ENCODE measurements around the gene CROCC2.

The CROCC2 gene

DNA sequence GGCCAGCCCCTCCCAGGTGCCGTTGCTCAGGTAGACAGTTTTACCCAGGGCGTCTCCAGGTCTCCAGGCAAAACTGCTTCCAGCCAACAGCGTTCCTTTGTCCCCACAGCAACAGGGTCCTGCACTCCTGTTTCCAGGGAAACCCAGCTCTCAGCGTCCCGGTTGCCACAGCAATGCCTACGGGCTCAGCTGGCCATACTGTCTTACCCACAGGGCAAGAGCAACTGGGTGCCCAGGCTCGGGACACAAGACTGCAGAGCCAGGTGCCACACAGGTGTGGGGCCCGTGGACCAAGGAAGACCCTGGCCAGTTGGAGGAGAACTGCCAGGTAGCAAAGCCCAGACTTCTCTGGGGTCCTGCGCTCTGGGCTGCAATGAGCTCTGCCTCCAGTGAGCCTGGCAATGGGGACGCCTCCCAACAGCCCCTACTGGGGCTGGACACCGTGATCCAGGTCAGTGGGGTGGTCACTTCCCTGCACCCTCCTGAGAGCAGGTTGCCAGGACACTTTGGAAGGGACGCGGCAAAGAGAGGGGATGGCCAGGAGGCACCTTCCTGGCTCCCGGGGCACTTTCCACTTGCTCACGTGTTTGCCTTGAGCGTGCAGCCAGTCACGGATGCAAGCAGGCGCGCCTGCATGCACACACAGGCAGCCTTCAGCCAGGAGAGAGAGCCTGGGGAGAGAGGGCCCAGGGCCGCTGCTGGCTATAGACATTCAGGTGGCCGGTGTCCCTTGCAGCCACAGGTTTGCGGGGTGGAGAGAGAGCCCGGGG lies at the start of gene CROCC2:
CROCC2 (plus strand) TSS at position 196 of the 770 bp plus-strand sequence; CDS start at position 374, 178 bp downstream.
- no peak for DNase-seq

- DNase-seq: no peak
Measured at GRCh38 chr2:240857039-240858008, 48.8 kb upstream of the CROCC2 start.

GRCh38 chr2:240858321-240858720 lies 47.8 kb upstream of the CROCC2 start:
- DNase-seq: no peak

DNA sequence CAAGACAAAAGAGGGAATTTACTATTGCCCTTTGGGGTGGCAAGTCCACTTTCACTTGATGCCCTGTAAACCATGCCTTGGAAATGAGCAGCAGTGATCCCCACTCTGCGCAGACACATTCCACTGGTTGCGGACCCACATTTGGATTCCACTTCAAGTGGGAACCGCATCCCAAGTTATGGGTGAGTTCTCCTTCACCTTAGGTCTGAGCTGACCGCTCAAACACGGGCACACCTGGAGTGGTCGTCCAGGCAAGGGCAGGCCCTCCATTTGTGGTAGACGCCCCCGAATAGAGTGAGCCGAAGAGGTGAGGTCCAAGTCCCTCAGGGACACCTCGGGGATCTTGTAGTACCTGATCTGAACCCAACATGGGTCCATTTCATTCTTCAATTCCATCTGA lies 47.3 kb upstream of the CROCC2 start:
- no peak for DNase-seq

GRCh38 chr2:240861547-240861946 lies 44.6 kb upstream of the CROCC2 start:
- DNase-seq: no peak

DNA sequence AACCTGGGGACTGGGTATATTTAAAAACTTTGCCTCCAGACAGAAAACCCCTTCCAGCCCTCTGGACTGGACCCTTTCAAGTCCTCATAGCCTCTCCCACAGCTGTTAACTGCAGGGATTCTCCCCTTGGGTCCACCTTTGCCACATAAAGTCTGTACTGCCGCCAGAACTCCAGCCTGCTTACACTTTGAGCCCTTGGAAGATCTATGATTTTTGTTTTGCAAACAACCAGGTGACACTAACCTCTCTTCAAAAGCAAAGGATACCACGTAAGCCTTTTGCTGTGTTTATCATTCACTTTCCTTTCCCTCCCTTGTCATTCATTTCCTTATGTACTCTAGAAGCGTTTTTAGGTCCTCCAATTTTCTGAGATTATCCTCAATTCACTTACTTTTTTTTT lies 41.7 kb upstream of the CROCC2 start:
- DNase-seq: no peak

- no peak for DNase-seq
Measured at GRCh38 chr2:240865391-240865790, 40.7 kb upstream of the CROCC2 start.

DNA sequence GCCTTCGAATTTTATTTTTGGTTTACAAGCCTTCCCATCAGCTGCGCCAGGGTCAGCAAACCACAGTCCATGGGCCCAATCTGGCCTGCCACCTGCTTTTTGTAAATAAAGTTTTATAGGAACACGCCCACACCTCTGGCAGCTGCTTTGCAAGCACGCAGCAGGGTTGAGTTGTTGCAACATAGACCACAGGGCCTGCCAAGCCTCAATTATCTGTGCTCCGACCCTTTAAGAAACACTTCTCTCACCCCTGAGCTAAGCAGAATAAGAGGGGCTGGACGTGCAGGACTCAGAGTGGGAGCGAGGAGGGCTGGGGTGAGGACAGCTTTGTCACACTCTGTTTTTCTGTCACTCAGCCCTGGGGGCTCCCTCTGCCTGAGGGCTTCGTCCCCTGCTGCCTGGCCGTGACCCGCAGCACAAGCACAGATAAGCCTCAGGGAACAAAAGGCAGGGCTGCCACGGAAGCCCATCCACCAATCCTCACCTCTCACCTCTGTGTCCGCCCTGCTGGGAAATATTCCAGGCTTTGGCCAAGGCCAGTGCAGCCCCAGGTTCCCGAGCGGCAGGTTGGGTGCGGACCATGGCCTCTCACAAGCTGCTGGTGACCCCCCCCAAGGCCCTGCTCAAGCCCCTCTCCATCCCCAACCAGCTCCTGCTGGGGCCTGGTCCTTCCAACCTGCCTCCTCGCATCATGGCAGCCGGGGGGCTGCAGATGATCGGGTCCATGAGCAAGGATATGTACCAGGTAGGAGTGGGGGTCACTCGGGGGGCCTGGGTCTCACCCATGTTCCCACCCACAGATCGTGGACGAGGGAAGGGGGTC lies 37.6 kb upstream of the CROCC2 start, which contains the start of gene AGXT:
AGXT (plus strand) TSS at position 539 of the 823 bp plus-strand sequence; CDS start at position 581, 42 bp downstream.
- DNase-seq: no peak

DNA sequence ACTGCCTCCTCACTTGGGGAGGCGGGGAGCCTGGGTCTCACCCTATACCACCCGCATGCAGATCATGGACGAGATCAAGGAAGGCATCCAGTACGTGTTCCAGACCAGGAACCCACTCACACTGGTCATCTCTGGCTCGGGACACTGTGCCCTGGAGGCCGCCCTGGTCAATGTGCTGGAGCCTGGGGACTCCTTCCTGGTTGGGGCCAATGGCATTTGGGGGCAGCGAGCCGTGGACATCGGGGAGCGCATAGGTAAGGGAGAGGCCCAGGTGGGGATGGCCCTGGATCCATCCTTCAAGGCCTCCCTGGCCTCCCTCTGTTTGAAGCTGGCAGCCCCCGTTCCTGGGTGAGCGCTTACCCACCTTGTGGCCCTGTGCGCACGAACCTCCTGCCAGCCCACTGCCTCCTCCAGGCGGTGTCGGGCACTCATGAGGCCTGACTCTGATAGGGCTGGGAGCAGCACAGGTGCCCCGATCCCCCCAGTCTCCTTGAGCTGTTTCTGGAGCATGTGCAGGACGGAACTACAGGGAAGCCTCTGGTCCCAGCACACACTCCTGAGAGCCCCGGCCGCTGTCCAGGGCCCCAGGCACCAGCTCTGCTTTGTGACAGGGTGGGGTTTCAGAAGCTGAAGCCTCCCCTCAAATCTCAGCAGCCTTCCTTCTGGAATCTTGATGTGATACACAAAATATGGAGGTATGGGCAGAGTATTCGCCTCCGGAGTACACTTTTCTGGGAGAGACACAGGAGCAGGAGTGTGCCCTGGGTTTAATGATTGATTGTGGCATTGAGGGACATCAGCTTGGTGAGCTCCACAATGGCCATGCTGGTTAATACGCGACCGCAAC lies 36.8 kb upstream of the CROCC2 start:
- no peak for DNase-seq

- DNase-seq: no peak
Measured at GRCh38 chr2:240869956-240870875, 35.9 kb upstream of the CROCC2 start.

- no peak for DNase-seq
Measured at GRCh38 chr2:240871071-240871958, 34.8 kb upstream of the CROCC2 start.

GRCh38 chr2:240872317-240873097 lies 33.6 kb upstream of the CROCC2 start:
- DNase-seq: no peak

DNA sequence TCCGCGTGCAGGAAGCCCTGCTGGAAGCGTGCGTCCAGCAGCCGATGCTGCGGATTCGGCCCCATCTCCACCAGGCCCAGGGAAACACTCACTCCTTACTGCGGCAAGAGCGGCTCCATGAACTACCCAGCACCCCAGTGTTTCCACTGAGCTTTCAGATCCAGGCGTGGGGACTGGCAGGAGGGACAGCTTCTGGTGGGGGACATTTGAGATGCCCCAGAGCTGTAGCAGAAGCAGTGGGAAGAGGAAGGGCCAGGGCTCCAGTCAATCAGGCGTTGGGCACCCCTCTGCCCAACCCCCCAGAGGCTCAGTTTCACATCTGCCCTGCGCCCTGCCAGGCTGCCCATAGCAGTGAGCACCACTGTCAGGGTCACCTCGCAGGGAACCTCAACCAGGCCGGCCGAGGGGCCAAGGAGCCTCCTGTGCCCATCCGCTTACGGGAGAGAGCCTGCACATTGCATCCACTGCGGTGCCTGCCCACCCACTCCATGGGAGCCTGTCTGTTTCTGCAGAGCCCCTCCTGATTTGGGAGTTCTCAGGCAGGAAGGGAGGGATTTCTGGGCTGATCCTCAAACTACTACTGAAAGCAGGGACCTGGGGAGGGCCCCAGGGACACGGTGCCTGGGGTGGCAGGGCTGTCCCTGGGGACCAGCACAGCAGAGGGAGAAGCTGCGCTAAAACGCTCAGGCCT lies 32.9 kb upstream of the CROCC2 start:
- DNase-seq: no peak

- no peak for DNase-seq
Measured at GRCh38 chr2:240873805-240874714, 32.1 kb upstream of the CROCC2 start.

DNA sequence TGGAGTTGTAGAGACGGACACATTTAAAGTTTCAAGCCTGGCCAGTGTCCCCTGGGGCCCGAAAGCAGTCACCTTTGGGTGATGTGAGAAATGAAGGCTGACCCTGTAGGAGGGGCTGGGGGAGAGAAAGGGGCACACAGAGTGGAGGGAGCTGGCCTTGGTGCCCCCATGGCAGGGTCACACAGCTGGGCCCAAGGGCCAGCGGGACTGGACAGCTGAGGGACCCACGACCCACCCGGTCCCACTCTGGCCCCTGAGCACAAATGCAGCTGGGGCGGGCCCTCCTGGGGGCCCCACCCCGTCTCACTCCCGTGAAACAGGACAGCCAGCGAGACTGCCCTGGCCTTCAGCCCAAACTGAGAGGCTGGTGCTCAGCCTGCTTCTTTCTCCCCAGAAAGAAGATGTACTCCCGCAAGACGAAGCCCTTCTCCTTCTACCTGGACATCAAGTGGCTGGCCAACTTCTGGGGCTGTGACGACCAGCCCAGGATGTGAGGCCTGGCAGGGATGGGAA lies 31.4 kb upstream of the CROCC2 start:
- DNase-seq: no peak

DNA sequence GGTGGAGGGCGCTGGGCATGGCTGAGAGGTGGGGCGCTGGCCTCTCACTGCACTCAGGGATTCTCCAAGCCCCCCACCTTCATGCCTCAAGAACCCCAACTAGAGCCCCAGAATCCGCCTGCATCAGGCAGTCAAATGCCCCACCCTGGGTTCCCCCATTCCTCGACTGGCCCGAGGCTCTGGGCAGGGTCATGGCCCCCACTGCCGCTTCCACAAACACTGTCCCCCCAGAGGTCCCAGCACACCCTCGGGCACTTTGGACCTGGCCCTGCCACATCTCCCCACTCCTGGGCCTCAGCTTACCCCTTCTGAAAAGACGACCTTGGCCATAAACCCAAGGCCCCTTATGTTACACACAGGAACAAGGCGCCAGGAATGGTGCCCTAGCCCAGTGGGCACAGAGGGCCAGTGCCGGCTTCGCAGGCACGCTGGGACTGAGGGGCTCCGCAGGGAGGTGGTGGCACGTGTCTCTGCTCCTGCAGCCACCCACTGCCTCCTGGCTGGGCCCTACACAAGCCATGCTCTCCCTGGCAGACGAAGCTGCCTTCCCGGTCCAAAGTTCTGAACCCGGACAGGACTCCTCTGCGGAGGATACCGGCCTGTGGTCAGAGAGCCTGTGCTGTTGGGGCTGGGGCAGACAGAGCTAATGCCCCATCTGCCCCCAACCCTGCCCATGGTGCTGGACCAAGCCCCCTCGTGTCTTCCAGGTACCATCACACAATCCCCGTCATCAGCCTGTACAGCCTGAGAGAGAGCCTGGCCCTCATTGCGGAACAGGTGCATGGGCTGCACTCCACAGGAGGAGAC lies 30.7 kb upstream of the CROCC2 start:
- no peak for DNase-seq
